Measurements from ENCODE around the gene RECQL. TPM values are rescaled to one million over a fixed set of nuclear protein-coding genes. Genes with fewer than 3 reads are reported as not detected.

The RECQL gene
- total RNA-seq, 2 experiments from 2014 or later, result 88.3 to 95.8 TPM

- Mint-ChIP-seq H3K4me3 (peak overlapping the region; percentile 72), H3K4me1 (peaks cover 7% of the 10 kb centered on the region), H3K27me3 (peaks cover 49% of the 10 kb centered on the region), H3K9me3 (peaks cover 7% of the 10 kb centered on the region), H3K36me3 (ENCODE audit: low read depth) (no peaks in the 10 kb centered on the region), H3K27ac (peak overlapping the region; percentile 20)
- peak; percentile 69 for DNase-seq
- ChIA-PET CTCF (interaction anchor here (1.0 to 2.6 kb wide), 6 partner anchors 8 to 32 kb away, joined by 3 to 9 read pairs (median 4); no protein-coding TSS in a partner anchor), POLR2A (interaction anchor here (0.8 kb wide), 1 partner anchor 26 kb away, joined by 3 read pairs; the partner anchor contains the start of genes GOLT1B and RECQL)
Measured at GRCh38 chr12:21527451-21528180, 26.2 kb upstream of the RECQL start.

GRCh38 chr12:21526721-21527345 is 25.4 kb upstream of the RECQL start:
- Mint-ChIP-seq H3K4me1 (peaks cover 7% of the 10 kb centered on the region), H3K36me3 (ENCODE audit: low read depth) (no peaks in the 10 kb centered on the region), H3K9me3 (peaks cover 7% of the 10 kb centered on the region), H3K27ac (peak overlapping the region; percentile 46), H3K27me3 (peaks cover 47% of the 10 kb centered on the region), H3K4me3 (peak overlapping the region; percentile 72)
- no peak for DNase-seq
- ChIA-PET POLR2A (no interaction called here), CTCF (interaction anchor here (1.1 to 2.6 kb wide), 4 partner anchors 9 to 28 kb away, joined by 3 to 9 read pairs (median 4); no protein-coding TSS in a partner anchor)

- H3K4me1 Mint-ChIP-seq, result peaks cover 7% of the 10 kb centered on the region
- no peak for DNase-seq
- peaks cover 7% of the 10 kb centered on the region for H3K9me3 Mint-ChIP-seq
- CTCF ChIA-PET, result interaction anchor here (1.2 to 2.6 kb wide), 2 partner anchors 15 to 16 kb away, joined by 4 to 9 read pairs; no protein-coding TSS in a partner anchor
- H3K4me3 Mint-ChIP-seq, result peak within 1 kb of the TSS; percentile 72
- POLR2A ChIA-PET, result no interaction called here
- H3K27ac Mint-ChIP-seq, result peak within 1 kb of the TSS; percentile 46
- H3K27me3 Mint-ChIP-seq, result peaks cover 42% of the 10 kb centered on the region
- H3K36me3 Mint-ChIP-seq (ENCODE audit: low read depth), result no peaks in the 10 kb centered on the region
Measured at GRCh38 chr12:21526053-21526452, 24.6 kb upstream of the RECQL start, which contains the start of gene SPX. TSS of gene SPX (plus strand) at chr12:21526296. CDS start at chr12:21526473, 177 bp downstream.

GRCh38 chr12:21523148-21523547 is 21.7 kb upstream of the RECQL start:
- H3K27ac Mint-ChIP-seq, result no peak overlapping the region
- POLR2A ChIA-PET, result no interaction called here
- peaks cover 25% of the 10 kb centered on the region for H3K27me3 Mint-ChIP-seq
- H3K4me3 Mint-ChIP-seq, result no peak overlapping the region
- no peak for DNase-seq
- H3K9me3 Mint-ChIP-seq, result peaks cover 7% of the 10 kb centered on the region
- peaks cover 4% of the 10 kb centered on the region for H3K4me1 Mint-ChIP-seq
- H3K36me3 Mint-ChIP-seq (ENCODE audit: low read depth), result peaks cover 11% of the 10 kb centered on the region
- CTCF ChIA-PET, result no interaction called here

GRCh38 chr12:21521541-21521940 is 20.1 kb upstream of the RECQL start:
- Mint-ChIP-seq H3K36me3 (ENCODE audit: low read depth) (peaks cover 16% of the 10 kb centered on the region), H3K4me1 (no peaks in the 10 kb centered on the region), H3K27me3 (peaks cover 19% of the 10 kb centered on the region), H3K27ac (no peak overlapping the region), H3K9me3 (peaks cover 7% of the 10 kb centered on the region), H3K4me3 (no peak overlapping the region)
- CTCF ChIA-PET, result interaction anchor here (0.6 to 1.9 kb wide), 2 partner anchors 11 to 159 kb away, joined by 3 to 6 read pairs; no protein-coding TSS in a partner anchor
- POLR2A ChIA-PET, result no interaction called here
- no peak for DNase-seq

GRCh38 chr12:21518451-21518850 is 17.0 kb upstream of the RECQL start:
- ChIA-PET POLR2A (no interaction called here), CTCF (interaction anchor here (1.4 to 1.5 kb wide), 2 partner anchors 9 to 20 kb away, joined by 3 to 9 read pairs; no protein-coding TSS in a partner anchor)
- H3K9me3 Mint-ChIP-seq, result no peaks in the 10 kb centered on the region

GRCh38 chr12:21516281-21516680 is 14.8 kb upstream of the RECQL start:
- CTCF ChIA-PET, result interaction anchor here (0.6 to 1.4 kb wide), 2 partner anchors 14 to 37 kb away, joined by 3 to 4 read pairs; no protein-coding TSS in a partner anchor
- DNase-seq, result no peak
- Mint-ChIP-seq H3K4me1 (peaks cover 6% of the 10 kb centered on the region), H3K4me3 (no peak overlapping the region), H3K27me3 (no peaks in the 10 kb centered on the region), H3K27ac (no peak overlapping the region), H3K9me3 (no peaks in the 10 kb centered on the region), H3K36me3 (ENCODE audit: low read depth) (peaks cover 47% of the 10 kb centered on the region)
- POLR2A ChIA-PET, result no interaction called here

More at GRCh38 chr12:21518451-21518850, 17.0 kb upstream of the RECQL start:
- Mint-ChIP-seq H3K4me1 (no peaks in the 10 kb centered on the region), H3K36me3 (ENCODE audit: low read depth) (peaks cover 33% of the 10 kb centered on the region), H3K27me3 (peaks cover under 1% of the 10 kb centered on the region), H3K27ac (no peak overlapping the region), H3K4me3 (no peak overlapping the region)
- no peak for DNase-seq

- DNase-seq, result peak; percentile 61
- Mint-ChIP-seq H3K36me3 (ENCODE audit: low read depth) (peaks cover 54% of the 10 kb centered on the region), H3K27ac (peak overlapping the region; percentile 93), H3K27me3 (no peaks in the 10 kb centered on the region), H3K4me3 (peak overlapping the region; percentile 63), H3K4me1 (peaks cover 43% of the 10 kb centered on the region), H3K9me3 (no peaks in the 10 kb centered on the region)
- ChIA-PET CTCF (interaction anchor here (1.1 to 2.7 kb wide), 3 partner anchors 8 to 17 kb away, joined by 3 to 9 read pairs (median 6); partner anchors contain the start of genes GOLT1B, RECQL and SPX), POLR2A (interaction anchor here (1.2 kb wide), 1 partner anchor 147 kb away, joined by 5 read pairs; no protein-coding TSS in a partner anchor)
Measured at GRCh38 chr12:21509768-21510167, 8.3 kb upstream of the RECQL start.

GRCh38 chr12:21507849-21508248 is 6.4 kb upstream of the RECQL start:
- H3K36me3 Mint-ChIP-seq (ENCODE audit: low read depth), result peaks cover 46% of the 10 kb centered on the region
- no peak for DNase-seq
- no peak overlapping the region for H3K4me3 Mint-ChIP-seq
- POLR2A ChIA-PET, result no interaction called here
- H3K27me3 Mint-ChIP-seq, result no peaks in the 10 kb centered on the region
- no peak overlapping the region for H3K27ac Mint-ChIP-seq
- H3K9me3 Mint-ChIP-seq, result no peaks in the 10 kb centered on the region
- peaks cover 61% of the 10 kb centered on the region for H3K4me1 Mint-ChIP-seq
- CTCF ChIA-PET, result interaction anchor here (1.0 kb wide), 1 partner anchor 45 kb away, joined by 3 read pairs; no protein-coding TSS in a partner anchor

- Mint-ChIP-seq H3K4me1 (peaks cover 59% of the 10 kb centered on the region), H3K4me3 (no peak overlapping the region), H3K27ac (no peak overlapping the region), H3K36me3 (ENCODE audit: low read depth) (peaks cover 35% of the 10 kb centered on the region), H3K9me3 (no peaks in the 10 kb centered on the region), H3K27me3 (no peaks in the 10 kb centered on the region)
- POLR2A ChIA-PET, result no interaction called here
- CTCF ChIA-PET, result interaction anchor here (1.0 to 1.5 kb wide), 2 partner anchors 8 to 10 kb away, joined by 3 to 4 read pairs; no protein-coding TSS in a partner anchor
- DNase-seq, result no peak
Measured at GRCh38 chr12:21505888-21506287, 4.5 kb upstream of the RECQL start.

- Mint-ChIP-seq H3K27me3 (no peaks in the 10 kb centered on the region), H3K4me3 (no peak overlapping the region), H3K9me3 (no peaks in the 10 kb centered on the region), H3K27ac (no peak overlapping the region), H3K36me3 (ENCODE audit: low read depth) (peaks cover 27% of the 10 kb centered on the region), H3K4me1 (peaks cover 54% of the 10 kb centered on the region)
- no peak for DNase-seq
- ChIA-PET POLR2A (no interaction called here), CTCF (interaction anchor here (1.1 to 2.2 kb wide), 2 partner anchors 11 to 14 kb away, joined by 4 to 11 read pairs; no protein-coding TSS in a partner anchor)
Measured at GRCh38 chr12:21502872-21503271, 1.4 kb upstream of the RECQL start.

GRCh38 chr12:21502164-21502496 is 695 bp upstream of the RECQL start:
- no peaks in the 10 kb centered on the region for H3K27me3 Mint-ChIP-seq
- peak; percentile 37 for DNase-seq
- H3K4me3 Mint-ChIP-seq, result no peak overlapping the region
- ChIA-PET POLR2A (interaction anchor here (1.1 to 1.4 kb wide), 3 partner anchors 10 to 49 kb away, joined by 3 read pairs; no protein-coding TSS in a partner anchor), CTCF (interaction anchor here (1.1 to 2.2 kb wide), 6 partner anchors 8 to 68 kb away, joined by 3 to 11 read pairs (median 4); no protein-coding TSS in a partner anchor)
- H3K9me3 Mint-ChIP-seq, result no peaks in the 10 kb centered on the region
- H3K27ac Mint-ChIP-seq, result no peak overlapping the region
- peaks cover 29% of the 10 kb centered on the region for H3K36me3 Mint-ChIP-seq (ENCODE audit: low read depth)
- H3K4me1 Mint-ChIP-seq, result peaks cover 56% of the 10 kb centered on the region
